H9 (cell line): ENCODE results near the gene OCRL. TPM values are rescaled to one million over a fixed set of nuclear protein-coding genes. Genes with fewer than 3 reads are reported as not detected.

Experiments used
- DNase-seq: peaks from one replicate; pipeline ENCODE4 v3.0.0-alpha.2; 2017
- H2AFZ ChIP-seq: one replicate; pipeline ENCODE4 v1.6.1; 2013; ENCODE audit warnings: mild to moderate bottlenecking, low read length, control low read depth, moderate library complexity
- H2AK5ac ChIP-seq: 2 replicates; pipeline ENCODE4 v1.6.1; 2013; ENCODE audit warnings: low read length, control low read depth, mixed read lengths; ENCODE audit not compliant: insufficient read length
- H2BK120ac ChIP-seq: one replicate; pipeline ENCODE4 v1.6.1; 2013; ENCODE audit warnings: low read depth, mild to moderate bottlenecking, low read length, control low read depth, inconsistent platforms; ENCODE audit not compliant: poor library complexity, severe bottlenecking
- H2BK12ac ChIP-seq: 2 replicates; pipeline ENCODE4 v1.6.1; 2013; ENCODE audit warnings: low read length, control low read depth, mixed read lengths, low read depth; ENCODE audit not compliant: insufficient read length
- H2BK15ac ChIP-seq: 2 replicates; pipeline ENCODE4 v1.6.1; 2013; ENCODE audit warnings: low read depth, low read length, control low read depth
- H2BK20ac ChIP-seq: one replicate; pipeline ENCODE4 v1.6.1; 2013; ENCODE audit warnings: low read depth, mild to moderate bottlenecking, low read length, control low read depth, inconsistent platforms; ENCODE audit not compliant: poor library complexity, severe bottlenecking
- H2BK5ac ChIP-seq: 2 replicates; pipeline ENCODE4 v1.6.1; 2013; ENCODE audit warnings: low read length, control low read depth, mixed read lengths; ENCODE audit not compliant: insufficient read length
- H3K14ac ChIP-seq: 2 replicates; pipeline ENCODE4 v1.6.1; 2013; ENCODE audit warnings: low read length, control low read depth; ENCODE audit not compliant: insufficient read depth
- H3K18ac ChIP-seq: 2 replicates; pipeline ENCODE4 v1.6.1; 2013; ENCODE audit warnings: low read depth, mild to moderate bottlenecking, mixed read lengths, low read length, control low read depth; ENCODE audit not compliant: insufficient read length
- H3K23ac ChIP-seq: 2 replicates; pipeline ENCODE4 v1.6.1; 2013; ENCODE audit warnings: low read length, control low read depth, mixed read lengths, low read depth; ENCODE audit not compliant: insufficient read length
- H3K23me2 ChIP-seq: 2 replicates; pipeline ENCODE4 v1.6.1; 2013; ENCODE audit warnings: low read depth, mild to moderate bottlenecking, mixed read lengths, low read length, control low read depth; ENCODE audit not compliant: insufficient read length, poor library complexity, severe bottlenecking
- H3K27ac ChIP-seq: 2 replicates; pipeline ENCODE4 v1.5.1; 2013; ENCODE audit warnings: low read length, control low read depth, mixed read lengths, low read depth; ENCODE audit not compliant: insufficient read length
- H3K27me3 ChIP-seq: 2 replicates; pipeline ENCODE4 v1.6.1; 2013; ENCODE audit warnings: low read length, control low read depth, inconsistent platforms; ENCODE audit not compliant: insufficient read depth
- H3K4ac ChIP-seq: 2 replicates; pipeline ENCODE4 v1.6.1; 2013; ENCODE audit warnings: low read depth, mild to moderate bottlenecking, control low read depth, inconsistent platforms, low read length, moderate library complexity
- H3K4me1 ChIP-seq: 2 replicates; pipeline ENCODE4 v1.6.1; 2013; ENCODE audit warnings: low read length, control low read depth, inconsistent platforms; ENCODE audit not compliant: insufficient read depth
- H3K4me2 ChIP-seq: 2 replicates; pipeline ENCODE4 v1.6.1; 2013; ENCODE audit warnings: low read length, control low read depth, mixed read lengths; ENCODE audit not compliant: insufficient read length, insufficient read depth
- H3K56ac ChIP-seq: 2 replicates; pipeline ENCODE4 v1.6.1; 2013; ENCODE audit warnings: low read depth, mild to moderate bottlenecking, mixed read lengths, low read length, control low read depth; ENCODE audit not compliant: insufficient read length
- H3K79me1 ChIP-seq: 2 replicates; pipeline ENCODE4 v1.6.1; 2013; ENCODE audit warnings: low read depth, mild to moderate bottlenecking, moderate library complexity, low read length, control low read depth, inconsistent platforms; ENCODE audit not compliant: insufficient read depth, poor library complexity, severe bottlenecking
- H3K79me2 ChIP-seq: 2 replicates; pipeline ENCODE4 v1.6.1; 2013; ENCODE audit warnings: low read length, control low read depth, inconsistent platforms; ENCODE audit not compliant: insufficient read depth
- H3K9ac ChIP-seq: 2 replicates; pipeline ENCODE4 v1.6.1; 2013; ENCODE audit warnings: low read length, control low read depth, mixed read lengths; ENCODE audit not compliant: insufficient read length; ENCODE audit errors: extremely low read depth
- H3K9me3 ChIP-seq: one replicate; pipeline ENCODE4 v1.6.1; 2013; ENCODE audit warnings: low read depth, low read length, inconsistent platforms; ENCODE audit not compliant: control insufficient read depth
- H3T11ph ChIP-seq: one replicate; pipeline ENCODE4 v1.6.1; 2013; ENCODE audit warnings: mild to moderate bottlenecking, low read length, control low read depth, inconsistent platforms
- H4K20me1 ChIP-seq: one replicate; pipeline ENCODE4 v1.6.1; 2013; ENCODE audit not compliant: control insufficient read depth, insufficient read length, insufficient read depth
- H4K5ac ChIP-seq: 2 replicates; pipeline ENCODE4 v1.6.1; 2013; ENCODE audit warnings: low read depth, mild to moderate bottlenecking, mixed read lengths, low read length, control low read depth; ENCODE audit not compliant: insufficient read length
- H4K8ac ChIP-seq: replicated peaks from 2 replicates; pipeline ENCODE4 v1.6.1; 2013; ENCODE audit warnings: low read length, control low read depth, mixed read lengths, low read depth; ENCODE audit not compliant: insufficient read length
- H4K91ac ChIP-seq: 2 replicates; pipeline ENCODE4 v1.6.1; 2013; ENCODE audit warnings: low read depth, mild to moderate bottlenecking, moderate library complexity, mixed read lengths, low read length, control low read depth; ENCODE audit not compliant: insufficient read length
- H3K27ac Mint-ChIP-seq, 3 experiments: 2 replicates in 2 of 3; 3 replicates in 1 of 3; pipeline ENCODE4 v1.8.0; 2020 to 2021; ENCODE audit warnings: mixed read lengths in 3 of 3, mild to moderate bottlenecking in 1 of 3, moderate library complexity in 1 of 3
- H3K27me3 Mint-ChIP-seq: 2 replicates; pipeline ENCODE4 v1.8.0; 2021; ENCODE audit warnings: low read depth, mild to moderate bottlenecking, moderate library complexity, mixed read lengths
- H3K36me3 Mint-ChIP-seq, 3 experiments: 2 replicates in 2 of 3; 3 replicates in 1 of 3; pipeline ENCODE4 v1.8.0; 2020 to 2021; ENCODE audit warnings: low read depth in 3 of 3, mixed read lengths in 3 of 3; ENCODE audit not compliant: insufficient read depth in 1 of 3
- H3K4me1 Mint-ChIP-seq, 2 experiments: 2 replicates each; pipeline ENCODE4 v1.8.0; 2020; ENCODE audit warnings: mixed read lengths in 2 of 2
- H3K4me3 Mint-ChIP-seq, 2 experiments: 2 replicates in 1 of 2; 3 replicates in 1 of 2; pipeline ENCODE4 v1.8.0; 2020 to 2021; ENCODE audit warnings: mild to moderate bottlenecking in 2 of 2, mixed read lengths in 2 of 2, moderate library complexity in 1 of 2
- H3K9me3 Mint-ChIP-seq, 2 experiments: 2 replicates in 1 of 2; 3 replicates in 1 of 2; pipeline ENCODE4 v1.8.0; 2020; ENCODE audit warnings: mild to moderate bottlenecking in 2 of 2, mixed read lengths in 2 of 2, moderate library complexity in 1 of 2
- CTCF ChIP-seq: fragments of 200-600 bp; sonication (generic); conservative IDR thresholded peaks from 3 replicates; pipeline ENCODE4 v1.8.0; 2021; ENCODE audit warnings: antibody characterized with exemption, mild to moderate bottlenecking
- WGBS: extraction: QIAGEN DNeasy Blood & Tissue Kit; methylation state at CpG from one replicate; pipeline ENCODE4 v1.1.7; 2013; ENCODE audit warnings: missing lambda C conversion rate, low lambda C conversion rate, mixed read lengths; ENCODE audit not compliant: insufficient read length; ENCODE audit errors: extremely low coverage; 5-methylcytosine and 5-hydroxymethylcytosine counted together
- total RNA-seq: library from RNA; stranded (reverse); gene quantifications from 2 replicates; pipeline ENCODE4 v1.2.1, GENCODE V29; 2021

The OCRL gene
- total RNA-seq, 1 experiment from 2014 or later: 31.4 TPM

DNA sequence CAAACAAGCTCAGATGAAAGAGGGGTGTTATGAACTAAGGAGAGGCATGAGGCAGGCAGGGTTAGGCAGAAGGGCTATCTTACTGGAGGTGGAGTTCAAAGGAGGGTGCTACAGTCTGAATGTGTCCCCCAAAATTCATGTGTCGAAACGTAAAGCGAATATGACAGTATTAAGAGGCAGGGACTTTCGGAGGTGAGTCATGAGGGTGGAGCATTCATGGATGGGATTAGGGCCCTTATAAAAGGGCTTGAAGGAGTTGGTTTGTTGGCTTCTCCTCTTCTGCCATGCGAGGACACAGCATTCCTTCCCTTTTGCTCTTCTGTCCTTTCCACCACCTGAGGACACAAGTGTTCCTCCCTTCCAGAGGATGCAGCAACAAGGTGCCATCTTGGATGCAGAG, 91.8 kb downstream of the OCRL start:
- H2BK20ac ChIP-seq: no peak overlapping the region
- peak overlapping the region in 1 of 3 experiments; percentile 32; a peak in 1 of 7 replicates for H3K27ac Mint-ChIP-seq
- H3K23ac ChIP-seq: no peak overlapping the region
- no peak overlapping the region for H2BK15ac ChIP-seq
- no peaks in the 10 kb centered on the region for H3K36me3 Mint-ChIP-seq
- H2BK120ac ChIP-seq: no peak overlapping the region
- H3K27me3 Mint-ChIP-seq: peaks cover 8% of the 10 kb centered on the region
- H3K4me1 ChIP-seq: no peaks in the 10 kb centered on the region
- H3K56ac ChIP-seq: no peak overlapping the region
- H2BK12ac ChIP-seq: no peak overlapping the region
- no peak overlapping the region for H3K18ac ChIP-seq
- H3K23me2 ChIP-seq: no peaks in the 10 kb centered on the region
- WGBS: no CpG with 5 or more reads among the region's 5 CpGs
- peaks cover 0 to 9% of the 10 kb centered on the region in 2 experiments; a peak in 3 of 4 replicates for H3K4me1 Mint-ChIP-seq
- no peak overlapping the region for H3K4me2 ChIP-seq
- no peak overlapping the region for H3K4me3 Mint-ChIP-seq
- no peak overlapping the region for H3T11ph ChIP-seq
- no peak overlapping the region for H2AK5ac ChIP-seq
- H4K91ac ChIP-seq: no peak overlapping the region
- H3K27ac ChIP-seq: no peak overlapping the region
- H4K8ac ChIP-seq: no peak overlapping the region
- no peaks in the 10 kb centered on the region for H3K79me1 ChIP-seq
- TF ChIP-seq CTCF: no peak
- no peak overlapping the region for H2BK5ac ChIP-seq
- no peak overlapping the region for H3K14ac ChIP-seq
- no peak overlapping the region for H4K5ac ChIP-seq
- H2AFZ ChIP-seq: no peak overlapping the region
- H3K9me3 ChIP-seq: peaks cover 5% of the 10 kb centered on the region
- no peak overlapping the region for H3K4ac ChIP-seq
- no peak overlapping the region for H3K9ac ChIP-seq
- no peaks in the 10 kb centered on the region for H3K27me3 ChIP-seq
- no peaks in the 10 kb centered on the region for H3K79me2 ChIP-seq
- DNase-seq: no peak
- H4K20me1 ChIP-seq: no peaks in the 10 kb centered on the region
- H3K9me3 Mint-ChIP-seq: peaks cover 0 to 49% of the 10 kb centered on the region in 2 experiments; a peak in 2 of 5 replicates
